Measurements from ENCODE around the gene CGB7.

Gene CGB7

DNA sequence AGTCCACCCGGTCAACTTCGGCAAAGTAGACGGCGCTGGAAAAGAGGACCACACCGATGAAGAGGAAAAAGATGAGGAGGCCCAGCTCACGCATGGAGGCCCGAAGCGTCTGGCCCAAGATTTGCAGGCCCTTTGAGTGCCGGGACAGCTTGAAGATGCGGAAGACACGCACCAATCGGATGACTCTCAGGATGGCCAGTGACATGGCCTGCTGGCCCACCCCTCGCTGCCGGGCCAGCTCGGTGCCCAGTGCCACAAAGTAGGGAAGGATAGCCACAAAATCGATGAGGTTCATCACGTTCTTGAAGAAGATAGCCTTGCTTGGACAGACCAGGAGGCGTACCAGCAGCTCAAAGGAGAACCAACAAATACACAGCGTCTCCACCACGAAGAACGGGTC is 12.9 kb upstream of the CGB7 start:
- H3K4me3 ChIP-seq (IDR thresholded peaks at IDR 0.05; ENCODE audit: insufficient read depth, low read depth, low read length): no peak overlapping the region
- no peak overlapping the region for H3K9ac ChIP-seq
- H4K20me1 ChIP-seq (ENCODE audit: insufficient read depth): no peaks in the 10 kb centered on the region
- peaks cover 69% of the 10 kb centered on the region for H3K27me3 ChIP-seq (ENCODE audit: insufficient read depth, low read depth)
- no peaks in the 10 kb centered on the region for H3K36me3 ChIP-seq (ENCODE audit: insufficient read depth)
- no peaks in the 10 kb centered on the region for H3K4me1 ChIP-seq (ENCODE audit: low read depth, poor library complexity, severe bottlenecking)
- H2AFZ ChIP-seq (ENCODE audit: low read depth): no peak overlapping the region
- no peaks in the 10 kb centered on the region for H3K79me2 ChIP-seq (ENCODE audit: insufficient read depth, low read depth)
- H3K27ac ChIP-seq: no peak overlapping the region
- TF ChIP-seq, protein P1, sequence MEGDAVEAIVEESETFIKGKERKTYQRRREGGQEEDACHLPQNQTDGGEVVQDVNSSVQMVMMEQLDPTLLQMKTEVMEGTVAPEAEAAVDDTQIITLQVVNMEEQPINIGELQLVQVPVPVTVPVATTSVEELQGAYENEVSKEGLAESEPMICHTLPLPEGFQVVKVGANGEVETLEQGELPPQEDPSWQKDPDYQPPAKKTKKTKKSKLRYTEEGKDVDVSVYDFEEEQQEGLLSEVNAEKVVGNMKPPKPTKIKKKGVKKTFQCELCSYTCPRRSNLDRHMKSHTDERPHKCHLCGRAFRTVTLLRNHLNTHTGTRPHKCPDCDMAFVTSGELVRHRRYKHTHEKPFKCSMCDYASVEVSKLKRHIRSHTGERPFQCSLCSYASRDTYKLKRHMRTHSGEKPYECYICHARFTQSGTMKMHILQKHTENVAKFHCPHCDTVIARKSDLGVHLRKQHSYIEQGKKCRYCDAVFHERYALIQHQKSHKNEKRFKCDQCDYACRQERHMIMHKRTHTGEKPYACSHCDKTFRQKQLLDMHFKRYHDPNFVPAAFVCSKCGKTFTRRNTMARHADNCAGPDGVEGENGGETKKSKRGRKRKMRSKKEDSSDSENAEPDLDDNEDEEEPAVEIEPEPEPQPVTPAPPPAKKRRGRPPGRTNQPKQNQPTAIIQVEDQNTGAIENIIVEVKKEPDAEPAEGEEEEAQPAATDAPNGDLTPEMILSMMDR (conservative IDR thresholded peaks at IDR 0.05; ENCODE audit: low read depth, low read length): no peak
- H3K4me2 ChIP-seq: no peak overlapping the region

DNA sequence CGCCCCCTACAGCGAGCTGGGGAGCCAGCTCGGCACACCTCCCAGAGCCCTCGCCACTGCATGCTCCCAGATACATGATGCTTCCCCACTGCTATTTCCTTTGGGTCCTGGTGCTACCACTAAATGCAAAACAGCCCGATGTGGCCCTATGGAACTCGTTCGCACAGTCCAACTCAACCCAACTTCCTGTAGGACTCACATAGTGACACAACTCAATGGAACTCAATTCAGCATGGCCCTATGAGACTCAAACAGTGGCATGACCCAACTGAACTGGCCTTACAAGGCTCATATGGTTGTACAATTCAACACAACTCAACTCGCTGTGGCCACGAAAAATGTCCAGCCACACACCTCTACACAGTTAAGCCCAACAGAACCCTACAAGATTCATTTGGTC is 11.5 kb upstream of the CGB7 start:
- Histone ChIP-seq H2AFZ (ENCODE audit: low read depth) (no peak overlapping the region), H3K27me3 (ENCODE audit: insufficient read depth, low read depth) (peaks cover 79% of the 10 kb centered on the region), H3K36me3 (ENCODE audit: insufficient read depth) (no peaks in the 10 kb centered on the region), H3K27ac (no peak overlapping the region), H4K20me1 (ENCODE audit: insufficient read depth) (no peaks in the 10 kb centered on the region), H3K79me2 (ENCODE audit: insufficient read depth, low read depth) (no peaks in the 10 kb centered on the region), H3K4me3 (IDR thresholded peaks at IDR 0.05; ENCODE audit: insufficient read depth, low read depth, low read length) (no peak overlapping the region), H3K4me1 (ENCODE audit: low read depth, poor library complexity, severe bottlenecking) (no peaks in the 10 kb centered on the region), H3K4me2 (no peak overlapping the region), H3K9ac (no peak overlapping the region)
- TF ChIP-seq, protein P1 (conservative IDR thresholded peaks at IDR 0.05; ENCODE audit: low read depth, low read length): no peak

DNA sequence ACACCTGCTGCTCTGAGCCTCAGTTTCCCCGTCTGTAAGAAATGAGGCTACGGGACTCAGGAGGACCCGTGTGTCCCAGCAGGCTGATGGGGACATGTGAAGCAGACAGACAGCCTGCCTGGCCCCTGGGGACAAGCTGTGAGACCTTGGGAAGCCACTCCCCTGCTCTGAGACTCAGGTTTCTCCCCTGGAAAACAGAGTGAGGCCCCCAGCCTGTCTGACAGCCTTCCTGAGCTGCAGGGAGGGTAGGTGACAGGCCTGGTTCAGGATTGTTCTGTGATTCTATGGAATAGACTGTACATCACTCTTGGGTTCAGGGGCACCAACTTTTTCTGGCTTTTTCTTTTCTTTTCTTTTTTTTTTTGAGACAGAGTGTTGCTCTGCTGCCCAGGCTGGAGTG is 10.0 kb upstream of the CGB7 start:
- H3K4me2 ChIP-seq: no peak overlapping the region
- no peaks in the 10 kb centered on the region for H3K79me2 ChIP-seq (ENCODE audit: insufficient read depth, low read depth)
- no peak overlapping the region for H2AFZ ChIP-seq (ENCODE audit: low read depth)
- H3K4me3 ChIP-seq (IDR thresholded peaks at IDR 0.05; ENCODE audit: insufficient read depth, low read depth, low read length): no peak overlapping the region
- TF ChIP-seq, protein P1 (conservative IDR thresholded peaks at IDR 0.05; ENCODE audit: low read depth, low read length): no peak
- no peak overlapping the region for H3K27ac ChIP-seq
- no peak overlapping the region for H3K9ac ChIP-seq
- no peaks in the 10 kb centered on the region for H3K36me3 ChIP-seq (ENCODE audit: insufficient read depth)
- H3K27me3 ChIP-seq (ENCODE audit: insufficient read depth, low read depth): peaks cover 84% of the 10 kb centered on the region
- no peaks in the 10 kb centered on the region for H4K20me1 ChIP-seq (ENCODE audit: insufficient read depth)
- no peaks in the 10 kb centered on the region for H3K4me1 ChIP-seq (ENCODE audit: low read depth, poor library complexity, severe bottlenecking)

DNA sequence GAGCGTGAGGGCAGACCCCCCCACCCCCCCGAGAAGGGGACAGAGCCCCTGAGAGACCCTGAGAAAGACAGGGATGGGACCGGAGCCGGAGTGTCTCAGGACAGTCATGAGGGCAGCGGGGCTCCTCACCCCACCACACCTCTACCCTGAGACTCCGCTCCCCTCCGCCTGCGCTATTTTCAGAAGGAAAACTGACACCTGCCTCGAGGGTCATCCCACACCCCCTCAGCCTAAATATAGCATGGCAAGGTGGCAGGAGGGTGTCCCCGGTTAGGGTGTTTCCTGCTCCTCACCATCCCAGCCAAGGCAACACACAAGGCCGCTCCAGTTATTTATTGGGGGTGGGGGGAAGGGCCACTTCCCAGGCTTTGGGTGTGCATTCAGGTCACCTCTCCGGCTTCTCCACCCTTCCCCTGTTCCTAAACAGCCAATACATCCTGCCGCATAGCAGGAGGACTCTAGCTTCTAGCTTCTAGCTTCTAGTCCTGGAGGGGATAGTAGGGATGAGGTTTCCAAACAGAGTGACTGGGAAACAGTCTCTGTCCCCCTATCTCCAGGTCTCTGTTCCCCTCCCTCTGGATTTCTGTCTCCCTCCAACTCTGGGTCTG is 8.5 kb upstream of the CGB7 start:
- TF ChIP-seq, protein P1 (conservative IDR thresholded peaks at IDR 0.05; ENCODE audit: low read depth, low read length): no peak
- Histone ChIP-seq H3K79me2 (ENCODE audit: insufficient read depth, low read depth) (no peaks in the 10 kb centered on the region), H3K27me3 (ENCODE audit: insufficient read depth, low read depth) (peaks cover 92% of the 10 kb centered on the region), H3K4me3 (IDR thresholded peaks at IDR 0.05; ENCODE audit: insufficient read depth, low read depth, low read length) (no peak overlapping the region), H3K36me3 (ENCODE audit: insufficient read depth) (no peaks in the 10 kb centered on the region), H3K27ac (no peak overlapping the region), H4K20me1 (ENCODE audit: insufficient read depth) (no peaks in the 10 kb centered on the region), H2AFZ (ENCODE audit: low read depth) (no peak overlapping the region), H3K4me1 (ENCODE audit: low read depth, poor library complexity, severe bottlenecking) (no peaks in the 10 kb centered on the region), H3K4me2 (no peak overlapping the region), H3K9ac (no peak overlapping the region)

Data from KMS-11 (cell line).